Measurements from ENCODE around the gene EFR3B.
"Not testable (repeated sequence)": the region's sequence is repeated elsewhere in the genome, so short reads cannot be mapped to it uniquely, and the experiment has no call there.

EFR3B gene

GRCh38 chr2:25041928-25042320 is at the start of gene EFR3B:
TSS of gene EFR3B (plus strand) at chr2:25042076. CDS start at chr2:25042313, 237 bp downstream.
- H3K27ac Mint-ChIP-seq: peak within 1 kb of the TSS; percentile 71
- no peaks in the 10 kb centered on the region for H3K9me3 Mint-ChIP-seq
- peak within 1 kb of the TSS; percentile 91 for H3K4me3 Mint-ChIP-seq
- DNase-seq: peak; percentile 97
- peaks cover 17% of the 10 kb centered on the region for H3K36me3 Mint-ChIP-seq (ENCODE audit: low read depth)
- H3K27me3 Mint-ChIP-seq (ENCODE audit: low read depth, poor library complexity): peaks cover 34% of the 10 kb centered on the region
- no peak for TF ChIP-seq CTCF (IDR thresholded peaks at IDR 0.05)
- H3K4me1 Mint-ChIP-seq: peaks cover 47% of the 10 kb centered on the region

- Mint-ChIP-seq H3K4me3 (no peak overlapping the region), H3K36me3 (ENCODE audit: low read depth) (peaks cover 18% of the 10 kb centered on the region), H3K27me3 (ENCODE audit: low read depth, poor library complexity) (peaks cover 6% of the 10 kb centered on the region), H3K4me1 (peaks cover 19% of the 10 kb centered on the region), H3K27ac (peak overlapping the region; percentile 15), H3K9me3 (peaks cover 30% of the 10 kb centered on the region)
- no peak for TF ChIP-seq CTCF (IDR thresholded peaks at IDR 0.05)
- no peak for DNase-seq
Observed at GRCh38 chr2:24993406-24994145, 48.3 kb upstream of the EFR3B start.

GRCh38 chr2:24994146-24994724 is 47.6 kb upstream of the EFR3B start:
- Mint-ChIP-seq H3K4me1 (peaks cover 19% of the 10 kb centered on the region), H3K4me3 (no peak overlapping the region), H3K27me3 (ENCODE audit: low read depth, poor library complexity) (peaks cover 6% of the 10 kb centered on the region), H3K9me3 (peaks cover 30% of the 10 kb centered on the region), H3K27ac (no peak overlapping the region), H3K36me3 (ENCODE audit: low read depth) (peaks cover 18% of the 10 kb centered on the region)
- no peak for TF ChIP-seq CTCF (IDR thresholded peaks at IDR 0.05)
- DNase-seq: no peak

- H3K4me3 Mint-ChIP-seq; H3K27ac Mint-ChIP-seq; H3K36me3 Mint-ChIP-seq (ENCODE audit: low read depth); H3K9me3 Mint-ChIP-seq; DNase-seq: not testable (repeated sequence)
- Mint-ChIP-seq H3K27me3 (ENCODE audit: low read depth, poor library complexity) (peaks cover 31% of the 10 kb centered on the region), H3K4me1 (peaks cover 18% of the 10 kb centered on the region)
Observed at GRCh38 chr2:24999097-24999496, 42.8 kb upstream of the EFR3B start.

- H3K4me1 Mint-ChIP-seq: peaks cover 13% of the 10 kb centered on the region
- H3K27ac Mint-ChIP-seq: no peak overlapping the region
- DNase-seq: no peak
Observed at GRCh38 chr2:25000036-25000435, 41.8 kb upstream of the EFR3B start.

More at GRCh38 chr2:25000036-25000435, 41.8 kb upstream of the EFR3B start:
- no peaks in the 10 kb centered on the region for H3K36me3 Mint-ChIP-seq (ENCODE audit: low read depth)
- no peak for TF ChIP-seq CTCF (IDR thresholded peaks at IDR 0.05)
- H3K4me3 Mint-ChIP-seq: no peak overlapping the region
- no peaks in the 10 kb centered on the region for H3K9me3 Mint-ChIP-seq
- H3K27me3 Mint-ChIP-seq (ENCODE audit: low read depth, poor library complexity): peaks cover 31% of the 10 kb centered on the region

All from nephron progenitor cell (in vitro differentiated cells).